Lower leg skin (tissue), 4 donors: ENCODE measurements around the gene PRRT3. TPM values are rescaled to one million over a fixed set of nuclear protein-coding genes. Genes with fewer than 3 reads are reported as not detected.
A peak's percentile ranks its signal among the peaks of the same experiment; 100 is the strongest.

ENCODE experiments used
- DNase-seq, 2 donors: peaks; one replicate each; pipeline ENCODE4 v3.0.0-alpha.2; 2019; ENCODE audit warnings: low spot score in 2 of 2
- H3K4me3 ChIP-seq: fragments of 200-600 bp; sonication (generic); 2 replicates; pipeline ENCODE4 v1.5.1; 2017; ENCODE audit warnings: mild to moderate bottlenecking, low read depth; ENCODE audit not compliant: poor library complexity, severe bottlenecking
- POLR2A ChIP-seq, 2 donors: fragments of 450-650 bp; IDR thresholded peaks; one replicate each; pipeline ENCODE4 v1.6.1; 2016 to 2017; ENCODE audit warnings: antibody characterized with exemption in 2 of 2, mild to moderate bottlenecking in 1 of 2, moderate library complexity in 1 of 2
- WGBS, 2 donors: methylation state at CpG; one replicate each; pipeline ENCODE4 v1.1.5; 2018; 5-methylcytosine and 5-hydroxymethylcytosine counted together
- intact Hi-C: fragments of 100-400 bp; cut with DNase I; formaldehyde crosslinking; loops from one replicate; pipeline ENCODE4 v1.15.0; 2023; ENCODE audit warnings: low total_unique reads
- total RNA-seq, 4 donors: library from RNA; depleted of rRNA; stranded (reverse); fragments of >200 nt; gene quantifications; one replicate each; pipeline ENCODE4 v1.1.0, GENCODE V29; 2016
- TF ChIP-seq, protein P1 (sequence below), 3 donors: fragments of 450-650 bp; IDR thresholded peaks; one replicate each; pipeline ENCODE4 v1.5.1; 2016; ENCODE audit warnings: antibody characterized with exemption in 3 of 3, mild to moderate bottlenecking in 3 of 3, moderate library complexity in 2 of 3

The PRRT3 gene
- total RNA-seq, 4 donors from 2014 or later, result 3.2 to 6.4 (median 4.0) TPM

DNA sequence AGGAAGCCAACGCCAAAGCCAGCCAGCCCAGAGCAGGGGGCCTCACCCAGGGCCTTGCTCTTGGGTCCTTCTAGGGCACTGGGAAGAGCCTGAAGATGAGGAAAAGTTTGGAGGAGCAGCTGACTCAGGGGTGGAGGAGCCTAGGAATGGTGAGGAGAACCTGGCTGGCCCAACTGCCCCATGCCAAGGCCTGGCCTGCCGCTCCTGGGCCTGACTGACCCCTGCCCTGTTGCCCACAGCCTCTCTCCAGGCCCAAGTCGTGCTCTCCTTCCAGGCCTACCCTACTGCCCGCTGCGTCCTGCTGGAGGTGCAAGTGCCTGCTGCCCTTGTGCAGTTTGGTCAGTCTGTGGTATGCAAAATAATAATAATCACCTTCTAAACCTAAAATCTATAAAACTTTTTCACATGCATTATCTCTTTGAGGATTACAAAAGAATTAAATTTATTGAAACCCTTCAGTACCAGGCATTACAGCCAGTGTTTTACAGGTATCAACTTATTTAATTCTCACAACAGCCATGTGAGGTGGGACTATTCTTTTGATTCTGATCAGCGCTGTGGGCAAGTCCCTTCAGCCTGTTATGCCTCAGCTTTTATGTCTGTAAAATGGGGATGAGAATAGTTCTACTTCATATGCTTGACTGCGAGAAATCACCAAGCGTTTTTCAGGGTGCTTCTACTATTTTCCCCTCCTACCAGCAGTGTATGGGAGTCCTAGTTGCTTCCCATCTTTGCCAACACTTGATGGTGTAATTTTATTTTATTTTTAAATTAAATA lies 33.8 kb downstream of the PRRT3 start:
- WGBS, 2 donors, result 91 to 93% methylated on average over 8 of the region's 8 CpGs
- TF ChIP-seq, protein P1, sequence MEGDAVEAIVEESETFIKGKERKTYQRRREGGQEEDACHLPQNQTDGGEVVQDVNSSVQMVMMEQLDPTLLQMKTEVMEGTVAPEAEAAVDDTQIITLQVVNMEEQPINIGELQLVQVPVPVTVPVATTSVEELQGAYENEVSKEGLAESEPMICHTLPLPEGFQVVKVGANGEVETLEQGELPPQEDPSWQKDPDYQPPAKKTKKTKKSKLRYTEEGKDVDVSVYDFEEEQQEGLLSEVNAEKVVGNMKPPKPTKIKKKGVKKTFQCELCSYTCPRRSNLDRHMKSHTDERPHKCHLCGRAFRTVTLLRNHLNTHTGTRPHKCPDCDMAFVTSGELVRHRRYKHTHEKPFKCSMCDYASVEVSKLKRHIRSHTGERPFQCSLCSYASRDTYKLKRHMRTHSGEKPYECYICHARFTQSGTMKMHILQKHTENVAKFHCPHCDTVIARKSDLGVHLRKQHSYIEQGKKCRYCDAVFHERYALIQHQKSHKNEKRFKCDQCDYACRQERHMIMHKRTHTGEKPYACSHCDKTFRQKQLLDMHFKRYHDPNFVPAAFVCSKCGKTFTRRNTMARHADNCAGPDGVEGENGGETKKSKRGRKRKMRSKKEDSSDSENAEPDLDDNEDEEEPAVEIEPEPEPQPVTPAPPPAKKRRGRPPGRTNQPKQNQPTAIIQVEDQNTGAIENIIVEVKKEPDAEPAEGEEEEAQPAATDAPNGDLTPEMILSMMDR (IDR thresholded peaks at IDR 0.05), result no peak
- DNase-seq, result no peak
- intact Hi-C loops, result loop anchor here (10.0 kb wide), 1 partner anchor 64 kb away; no protein-coding TSS in a partner anchor
- H3K4me3 ChIP-seq, result no peak overlapping the region

DNA sequence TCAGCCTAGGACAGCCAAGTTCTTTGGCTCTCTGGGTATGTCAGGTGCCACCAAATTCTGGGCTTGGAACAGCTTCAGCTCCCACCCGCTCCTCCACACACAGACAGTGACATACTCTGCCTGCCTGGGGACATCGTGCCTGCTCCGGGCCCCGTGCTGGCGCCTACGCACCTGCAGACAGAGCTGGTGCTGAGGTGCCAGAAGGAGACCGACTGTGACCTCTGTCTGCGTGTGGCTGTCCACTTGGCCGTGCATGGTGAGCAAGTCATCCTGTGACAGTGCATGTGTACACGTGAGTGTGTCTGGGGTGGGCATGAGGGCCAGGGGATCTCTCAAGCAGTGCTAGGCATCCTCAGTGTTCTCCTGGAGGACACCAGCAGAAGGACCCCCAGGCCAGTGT lies 34.4 kb downstream of the PRRT3 start:
- no peak overlapping the region for H3K4me3 ChIP-seq
- 48 to 49% methylated on average over 8 to 9 of the region's 10 CpGs for WGBS, 2 donors
- no peak for TF ChIP-seq POLR2A (IDR thresholded peaks at IDR 0.05)
- TF ChIP-seq, protein P1 (IDR thresholded peaks at IDR 0.05), result no peak
- no peak for DNase-seq
- intact Hi-C loops, result loop anchor here (10.0 kb wide), 1 partner anchor 63 kb away; no protein-coding TSS in a partner anchor

DNA sequence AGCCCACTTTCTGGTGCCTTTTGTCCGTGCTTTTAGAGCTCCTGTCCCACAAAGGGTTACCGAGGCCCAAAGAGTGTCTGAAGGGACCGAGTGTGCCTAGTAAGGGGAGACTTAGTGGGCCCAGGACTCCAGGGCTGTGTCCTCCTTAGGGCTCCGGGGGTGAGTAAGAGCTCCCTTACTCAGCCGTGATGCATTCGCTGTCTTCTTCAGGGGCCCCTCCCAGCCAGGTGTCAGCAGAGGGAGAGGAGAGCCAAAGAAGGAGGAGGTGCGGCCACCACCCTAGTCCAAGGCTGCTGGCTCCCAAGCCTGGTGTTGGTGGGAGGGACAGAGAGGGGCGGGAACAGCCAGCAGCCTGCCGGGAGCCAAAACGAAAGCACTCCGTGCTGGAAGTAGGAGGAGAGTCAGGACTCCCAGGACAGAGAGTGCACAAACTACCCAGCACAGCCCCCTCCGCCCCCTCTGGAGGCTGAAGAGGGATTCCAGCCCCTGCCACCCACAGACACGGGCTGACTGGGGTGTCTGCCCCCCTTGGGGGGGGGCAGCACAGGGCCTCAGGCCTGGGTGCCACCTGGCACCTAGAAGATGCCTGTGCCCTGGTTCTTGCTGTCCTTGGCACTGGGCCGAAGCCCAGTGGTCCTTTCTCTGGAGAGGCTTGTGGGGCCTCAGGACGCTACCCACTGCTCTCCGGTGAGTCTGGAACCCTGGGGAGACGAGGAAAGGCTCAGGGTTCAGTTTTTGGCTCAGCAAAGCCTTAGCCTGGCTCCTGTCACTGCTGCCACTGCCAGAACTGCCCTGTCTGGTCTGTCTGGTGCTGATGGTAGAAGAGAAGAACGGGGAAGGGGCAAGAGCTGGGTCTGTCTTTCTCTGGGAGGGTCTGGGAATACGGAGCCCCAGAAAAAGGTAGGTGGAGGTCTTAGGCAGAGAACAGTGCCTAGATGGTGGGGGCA lies 35.2 kb downstream of the PRRT3 start, which contains the start of gene IL17RC:
IL17RC (plus strand) TSS at position 365 of the 947 bp plus-strand sequence; CDS start at position 583, 218 bp downstream.
- no peak for TF ChIP-seq POLR2A (IDR thresholded peaks at IDR 0.05)
- TF ChIP-seq, protein P1 (IDR thresholded peaks at IDR 0.05), result no peak
- WGBS, 2 donors, result 7 to 10% methylated on average over 17 to 18 of the region's 19 CpGs
- peak; percentile 91 to 97 for DNase-seq
- intact Hi-C loops, result loop anchor here (10.0 kb wide), 1 partner anchor 62 kb away; no protein-coding TSS in a partner anchor
- peak within 1 kb of the TSS; percentile 49 for H3K4me3 ChIP-seq

DNA sequence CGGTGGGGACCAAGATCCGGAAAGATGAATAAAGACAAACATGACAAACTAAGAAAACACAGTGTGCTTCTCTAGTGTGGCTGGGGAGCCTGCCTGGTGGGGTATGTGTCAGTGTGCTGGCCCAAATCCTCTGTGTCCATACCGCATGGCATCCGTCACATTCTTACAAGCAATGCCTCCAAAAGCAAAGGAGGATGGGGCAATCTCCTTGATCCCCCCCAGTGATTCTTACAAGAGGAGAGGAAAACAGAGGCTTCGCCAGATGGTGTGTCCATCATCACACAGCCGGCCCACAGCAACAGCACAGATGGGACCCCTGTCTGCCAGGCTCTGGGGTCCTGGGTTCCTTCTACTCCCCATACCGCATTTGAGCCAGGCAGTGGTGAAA lies 35.9 kb downstream of the PRRT3 start:
- DNase-seq, result no peak
- intact Hi-C loops, result loop anchor here (10.0 kb wide), 1 partner anchor 62 kb away; no protein-coding TSS in a partner anchor
- 36 to 40% methylated on average over 7 of the region's 7 CpGs for WGBS, 2 donors
- TF ChIP-seq POLR2A (IDR thresholded peaks at IDR 0.05), result no peak
- TF ChIP-seq, protein P1 (IDR thresholded peaks at IDR 0.05), result no peak
- H3K4me3 ChIP-seq, result no peak overlapping the region

DNA sequence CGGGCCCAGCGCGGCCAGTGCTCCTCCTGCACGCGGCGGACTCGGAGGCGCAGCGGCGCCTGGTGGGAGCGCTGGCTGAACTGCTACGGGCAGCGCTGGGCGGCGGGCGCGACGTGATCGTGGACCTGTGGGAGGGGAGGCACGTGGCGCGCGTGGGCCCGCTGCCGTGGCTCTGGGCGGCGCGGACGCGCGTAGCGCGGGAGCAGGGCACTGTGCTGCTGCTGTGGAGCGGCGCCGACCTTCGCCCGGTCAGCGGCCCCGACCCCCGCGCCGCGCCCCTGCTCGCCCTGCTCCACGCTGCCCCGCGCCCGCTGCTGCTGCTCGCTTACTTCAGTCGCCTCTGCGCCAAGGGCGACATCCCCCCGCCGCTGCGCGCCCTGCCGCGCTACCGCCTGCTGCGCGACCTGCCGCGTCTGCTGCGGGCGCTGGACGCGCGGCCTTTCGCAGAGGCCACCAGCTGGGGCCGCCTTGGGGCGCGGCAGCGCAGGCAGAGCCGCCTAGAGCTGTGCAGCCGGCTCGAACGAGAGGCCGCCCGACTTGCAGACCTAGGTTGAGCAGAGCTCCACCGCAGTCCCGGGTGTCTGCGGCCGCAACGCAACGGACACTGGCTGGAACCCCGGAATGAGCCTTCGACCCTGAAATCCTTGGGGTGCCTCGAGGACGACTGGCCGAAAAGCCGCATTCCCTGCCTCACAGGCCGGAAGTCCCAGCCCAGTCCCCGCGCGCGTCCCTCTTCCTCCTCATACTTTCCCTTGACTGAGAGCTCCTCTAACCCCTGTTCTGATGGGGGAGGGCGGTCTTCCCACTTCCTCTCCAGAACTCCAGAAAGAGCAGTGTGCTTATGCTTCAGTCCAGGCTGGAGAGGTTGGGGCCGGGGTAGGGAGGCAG lies 36.7 kb downstream of the PRRT3 start:
- intact Hi-C loops, result loop anchor here (10.0 kb wide), 1 partner anchor 61 kb away; no protein-coding TSS in a partner anchor
- TF ChIP-seq, protein P1 (IDR thresholded peaks at IDR 0.05), result no peak
- TF ChIP-seq POLR2A (IDR thresholded peaks at IDR 0.05), result no peak
- WGBS, 2 donors, result 21 to 65% methylated on average over 52 to 73 of the region's 99 CpGs
- DNase-seq, result peak in 1 of 2 donors; percentile 93
- peak overlapping the region; percentile 21 for H3K4me3 ChIP-seq
